Measurements from ENCODE around the gene KIF18B.

- TF ChIP-seq POLR2AphosphoS5 (IDR thresholded peaks at IDR 0.05; ENCODE audit: low read depth, low read length) (no peak), KDM1A (CRISPR knock-in tag; IDR thresholded peaks at IDR 0.05) (no peak), ZSCAN9 (CRISPR knock-in tag; IDR thresholded peaks at IDR 0.05; ENCODE audit: borderline replicate concordance) (no peak), CTCF (CRISPR knock-in tag; IDR thresholded peaks at IDR 0.05) (no peak), POLR2A (IDR thresholded peaks at IDR 0.05; ENCODE audit: insufficient read depth in 1 of 2, low read depth in 2 of 2, low read length in 2 of 2) (no peak)
Measured at GRCh38 chr17:44913676-44914075, 33.9 kb downstream of the KIF18B start.
